ENCODE data around the gene BMP8B. TPM values are rescaled to one million over a fixed set of nuclear protein-coding genes. Genes with fewer than 3 reads are reported as not detected.
A peak's percentile ranks its signal among the peaks of the same experiment; 100 is the strongest.
"Not testable (repeated sequence)": the region's sequence is repeated elsewhere in the genome, so short reads cannot be mapped to it uniquely, and the experiment has no call there.

Gene BMP8B
- total RNA-seq, 1 donor from 2014 or later: 0.10 TPM

DNA sequence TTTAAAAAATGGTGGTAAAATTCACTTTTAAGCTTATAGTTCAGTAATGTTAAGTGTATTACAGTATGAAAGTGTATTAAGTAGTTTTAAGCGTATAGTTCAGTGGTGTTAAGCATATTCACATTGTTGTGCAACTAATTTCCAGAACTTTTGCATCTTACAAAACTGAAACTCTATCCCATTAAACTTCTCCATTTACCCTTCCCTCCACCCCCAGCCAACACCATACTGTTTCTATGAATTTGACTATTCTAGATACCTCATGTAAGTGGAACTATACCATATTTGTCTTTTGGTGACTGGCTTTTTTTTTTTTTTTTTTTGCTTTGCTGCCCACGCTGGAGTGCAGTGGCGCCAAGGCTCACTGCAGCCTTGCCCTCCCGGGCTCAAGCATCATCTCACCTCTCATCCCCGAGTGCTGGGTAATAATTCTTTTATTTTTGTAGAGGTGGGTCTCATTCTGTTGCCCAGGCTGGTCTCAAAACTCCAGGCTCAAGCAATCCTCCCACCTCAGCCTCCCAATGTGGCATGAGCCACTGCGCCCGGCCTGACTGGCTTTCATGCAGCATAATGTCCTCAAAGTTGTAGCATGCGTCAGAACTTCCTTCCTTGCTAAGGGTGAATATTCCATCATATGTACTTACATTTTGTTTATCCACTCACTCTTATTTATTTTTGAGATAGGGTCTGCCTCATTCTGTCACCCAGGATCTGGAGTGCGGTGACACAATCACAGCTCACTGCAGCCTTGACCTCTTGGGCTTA is 45.1 kb upstream of the BMP8B start:
- DNase-seq (ENCODE audit: low spot score): no peak
- no peak overlapping the region for H3K27ac Mint-ChIP-seq (ENCODE audit: unreplicated experiment)
- peaks cover 13% of the 10 kb centered on the region for H3K4me1 Mint-ChIP-seq (ENCODE audit: unreplicated experiment)

DNA sequence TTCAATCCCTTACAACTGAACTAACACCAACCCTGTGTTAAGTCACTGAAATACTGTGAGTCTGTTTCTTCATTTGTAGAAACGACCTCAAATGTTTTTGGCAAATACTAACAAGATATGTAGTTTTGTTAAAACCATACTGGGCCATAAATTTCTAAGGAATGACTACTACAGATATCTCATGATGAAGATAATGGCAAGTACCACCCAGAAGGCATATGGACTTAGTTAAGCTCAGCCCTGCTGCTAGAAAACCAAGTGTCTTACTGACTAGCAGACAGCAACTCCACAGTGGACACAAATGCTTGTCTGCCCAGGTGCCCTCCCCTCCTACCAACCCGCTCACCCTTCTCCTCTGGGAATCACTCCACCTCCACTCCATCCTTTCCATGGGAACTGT is 44.5 kb upstream of the BMP8B start:
- TF ChIP-seq, protein P1, sequence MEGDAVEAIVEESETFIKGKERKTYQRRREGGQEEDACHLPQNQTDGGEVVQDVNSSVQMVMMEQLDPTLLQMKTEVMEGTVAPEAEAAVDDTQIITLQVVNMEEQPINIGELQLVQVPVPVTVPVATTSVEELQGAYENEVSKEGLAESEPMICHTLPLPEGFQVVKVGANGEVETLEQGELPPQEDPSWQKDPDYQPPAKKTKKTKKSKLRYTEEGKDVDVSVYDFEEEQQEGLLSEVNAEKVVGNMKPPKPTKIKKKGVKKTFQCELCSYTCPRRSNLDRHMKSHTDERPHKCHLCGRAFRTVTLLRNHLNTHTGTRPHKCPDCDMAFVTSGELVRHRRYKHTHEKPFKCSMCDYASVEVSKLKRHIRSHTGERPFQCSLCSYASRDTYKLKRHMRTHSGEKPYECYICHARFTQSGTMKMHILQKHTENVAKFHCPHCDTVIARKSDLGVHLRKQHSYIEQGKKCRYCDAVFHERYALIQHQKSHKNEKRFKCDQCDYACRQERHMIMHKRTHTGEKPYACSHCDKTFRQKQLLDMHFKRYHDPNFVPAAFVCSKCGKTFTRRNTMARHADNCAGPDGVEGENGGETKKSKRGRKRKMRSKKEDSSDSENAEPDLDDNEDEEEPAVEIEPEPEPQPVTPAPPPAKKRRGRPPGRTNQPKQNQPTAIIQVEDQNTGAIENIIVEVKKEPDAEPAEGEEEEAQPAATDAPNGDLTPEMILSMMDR (IDR thresholded peaks at IDR 0.05; ENCODE audit: unreplicated experiment): no peak
- Mint-ChIP-seq H3K4me3 (ENCODE audit: unreplicated experiment) (no peak overlapping the region), H3K27ac (ENCODE audit: unreplicated experiment) (no peak overlapping the region), H3K27me3 (ENCODE audit: unreplicated experiment) (peaks cover 1% of the 10 kb centered on the region), H3K4me1 (ENCODE audit: unreplicated experiment) (peaks cover 18% of the 10 kb centered on the region), H3K9me3 (ENCODE audit: unreplicated experiment) (no peaks in the 10 kb centered on the region), H3K36me3 (ENCODE audit: low read depth, unreplicated experiment) (no peaks in the 10 kb centered on the region)
- no peak for DNase-seq (ENCODE audit: low spot score)

More for the DNA sequence above, 45.1 kb upstream of the BMP8B start:
- Mint-ChIP-seq H3K9me3 (ENCODE audit: unreplicated experiment) (no peaks in the 10 kb centered on the region), H3K27me3 (ENCODE audit: unreplicated experiment) (peaks cover 1% of the 10 kb centered on the region), H3K36me3 (ENCODE audit: low read depth, unreplicated experiment) (no peaks in the 10 kb centered on the region), H3K4me3 (ENCODE audit: unreplicated experiment) (no peak overlapping the region)
- TF ChIP-seq, protein P1 (IDR thresholded peaks at IDR 0.05; ENCODE audit: unreplicated experiment): no peak

DNA sequence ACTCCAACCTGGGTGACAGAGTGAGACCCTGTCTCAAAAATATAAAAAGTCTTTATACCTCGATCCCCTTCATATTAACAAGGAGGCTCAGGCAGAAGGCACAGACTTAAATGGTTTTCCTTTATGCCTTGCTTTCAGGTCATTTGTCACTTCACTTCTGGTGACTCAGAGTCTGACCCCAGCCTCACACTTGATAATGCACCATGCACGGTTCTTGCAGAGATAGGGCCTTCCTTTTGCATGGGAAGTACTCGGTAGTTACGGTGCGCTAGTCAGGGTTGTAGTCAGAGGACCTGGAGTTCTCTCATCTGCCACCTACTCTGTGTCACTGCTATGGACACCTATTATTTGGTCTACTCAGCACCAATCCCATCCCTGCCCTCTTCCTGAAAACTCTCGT is 43.6 kb upstream of the BMP8B start:
- TF ChIP-seq, protein P1 (IDR thresholded peaks at IDR 0.05; ENCODE audit: unreplicated experiment): no peak
- no peaks in the 10 kb centered on the region for H3K36me3 Mint-ChIP-seq (ENCODE audit: low read depth, unreplicated experiment)
- H3K4me1 Mint-ChIP-seq (ENCODE audit: unreplicated experiment): peaks cover 19% of the 10 kb centered on the region
- DNase-seq (ENCODE audit: low spot score): no peak
- no peak overlapping the region for H3K4me3 Mint-ChIP-seq (ENCODE audit: unreplicated experiment)
- peaks cover 1% of the 10 kb centered on the region for H3K27me3 Mint-ChIP-seq (ENCODE audit: unreplicated experiment)
- no peak overlapping the region for H3K27ac Mint-ChIP-seq (ENCODE audit: unreplicated experiment)
- no peaks in the 10 kb centered on the region for H3K9me3 Mint-ChIP-seq (ENCODE audit: unreplicated experiment)

DNA sequence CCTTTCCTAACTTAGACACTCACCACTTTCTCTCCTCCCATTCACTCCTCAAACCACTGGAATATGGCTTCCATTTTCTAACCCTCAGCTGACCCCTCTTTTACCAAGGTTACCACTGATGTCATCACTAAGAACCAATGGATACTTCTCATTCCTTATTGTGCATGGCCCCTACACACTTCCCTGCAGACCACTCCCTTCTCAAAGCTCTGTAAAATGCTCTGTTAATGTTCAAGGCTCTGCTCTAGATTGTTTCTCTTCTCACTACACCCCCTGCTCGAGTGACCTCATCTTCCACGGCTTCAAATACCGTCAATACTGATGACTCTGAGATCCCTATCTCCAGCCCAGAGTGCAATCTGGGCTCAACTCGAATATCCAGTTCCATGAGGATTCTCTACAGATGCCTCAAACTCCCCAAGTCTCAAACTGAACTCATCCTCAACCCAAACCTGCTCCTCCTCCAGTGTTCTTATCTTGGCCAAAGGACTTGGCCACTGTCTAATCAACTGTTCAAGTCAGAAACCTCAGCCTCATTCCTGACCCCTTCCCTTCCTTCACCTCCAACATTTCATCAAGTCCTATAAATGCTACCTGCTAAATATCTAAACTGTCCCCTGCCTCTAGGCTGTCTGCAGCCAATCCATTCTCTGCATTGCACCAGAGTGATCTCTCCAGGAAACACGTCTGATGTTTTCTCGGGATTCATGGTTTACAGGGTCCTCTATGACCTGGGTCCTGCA is 41.3 kb upstream of the BMP8B start:
- H3K9me3 Mint-ChIP-seq (ENCODE audit: unreplicated experiment): no peaks in the 10 kb centered on the region
- peaks cover 1% of the 10 kb centered on the region for H3K27me3 Mint-ChIP-seq (ENCODE audit: unreplicated experiment)
- DNase-seq (ENCODE audit: low spot score): no peak
- no peaks in the 10 kb centered on the region for H3K36me3 Mint-ChIP-seq (ENCODE audit: low read depth, unreplicated experiment)
- H3K27ac Mint-ChIP-seq (ENCODE audit: unreplicated experiment): no peak overlapping the region
- TF ChIP-seq, protein P1 (IDR thresholded peaks at IDR 0.05; ENCODE audit: unreplicated experiment): no peak
- peaks cover 38% of the 10 kb centered on the region for H3K4me1 Mint-ChIP-seq (ENCODE audit: unreplicated experiment)
- no peak overlapping the region for H3K4me3 Mint-ChIP-seq (ENCODE audit: unreplicated experiment)

DNA sequence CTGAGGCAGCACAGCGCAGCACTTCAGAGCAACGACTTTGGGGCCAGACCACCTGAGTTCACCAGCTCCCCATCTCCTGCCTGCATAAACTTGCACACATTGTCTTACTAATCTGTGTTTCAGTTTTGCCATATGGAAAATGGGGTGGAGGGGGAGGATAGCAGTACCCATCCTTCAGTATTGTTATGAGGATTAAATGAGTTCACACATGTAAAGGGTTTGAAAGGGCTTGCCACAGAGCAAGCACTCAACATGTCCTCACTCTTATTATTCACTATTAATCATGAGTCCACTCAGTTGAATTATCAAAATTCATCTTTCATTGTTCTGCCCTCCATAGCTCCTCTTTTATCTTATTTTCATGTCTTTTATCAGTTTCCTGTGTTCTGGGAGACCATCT is 40.1 kb upstream of the BMP8B start:
- DNase-seq (ENCODE audit: low spot score): no peak
- H3K4me3 Mint-ChIP-seq (ENCODE audit: unreplicated experiment): no peak overlapping the region
- H3K27me3 Mint-ChIP-seq (ENCODE audit: unreplicated experiment): no peaks in the 10 kb centered on the region
- peak overlapping the region; percentile 21 for H3K27ac Mint-ChIP-seq (ENCODE audit: unreplicated experiment)
- peaks cover 42% of the 10 kb centered on the region for H3K4me1 Mint-ChIP-seq (ENCODE audit: unreplicated experiment)
- TF ChIP-seq, protein P1 (IDR thresholded peaks at IDR 0.05; ENCODE audit: unreplicated experiment): no peak
- no peaks in the 10 kb centered on the region for H3K9me3 Mint-ChIP-seq (ENCODE audit: unreplicated experiment)
- H3K36me3 Mint-ChIP-seq (ENCODE audit: low read depth, unreplicated experiment): no peaks in the 10 kb centered on the region

DNA sequence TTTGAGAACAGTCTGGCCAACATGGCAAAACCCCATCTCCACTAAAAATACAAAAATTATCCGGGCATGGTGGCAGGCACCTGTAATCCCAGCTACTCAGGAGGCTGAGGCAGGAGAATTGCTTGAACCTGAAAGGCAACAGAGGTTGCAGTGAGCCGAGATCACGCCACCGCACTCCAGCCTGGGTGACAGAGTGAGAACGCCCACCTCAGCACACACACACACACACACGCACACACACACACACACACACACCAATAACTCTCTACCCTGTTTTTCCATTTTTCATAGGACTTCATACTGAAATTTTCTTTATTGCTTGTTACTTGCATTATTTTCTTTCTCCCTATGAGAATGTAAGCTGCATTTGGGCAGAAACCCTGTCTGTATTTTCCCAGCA is 39.6 kb upstream of the BMP8B start:
- Mint-ChIP-seq H3K27ac (ENCODE audit: unreplicated experiment) (peak overlapping the region; percentile 65), H3K4me1 (ENCODE audit: unreplicated experiment) (peaks cover 42% of the 10 kb centered on the region)
- DNase-seq (ENCODE audit: low spot score); H3K36me3 Mint-ChIP-seq (ENCODE audit: low read depth, unreplicated experiment); H3K4me3 Mint-ChIP-seq (ENCODE audit: unreplicated experiment); H3K9me3 Mint-ChIP-seq (ENCODE audit: unreplicated experiment); H3K27me3 Mint-ChIP-seq (ENCODE audit: unreplicated experiment): not testable (repeated sequence)
